ENCODE data around the gene PARK7.

GRCh38 chr1:8027748-8028570 is 66.4 kb downstream of the PARK7 start:
- no peak for TF ChIP-seq POLR2A (IDR thresholded peaks at IDR 0.05; ENCODE audit: low read depth, low read length)
- TF ChIP-seq POLR2AphosphoS5 (IDR thresholded peaks at IDR 0.05; ENCODE audit: low read depth, low read length), result no peak

All from GM12891 (cell line).